PFSK-1 (cell line): Measurements from ENCODE around the gene PRICKLE3.

Source experiments
- FOXP2 ChIP-seq: optimal IDR thresholded peaks from 2 replicates; pipeline ENCODE3; 2011; ENCODE audit warnings: borderline replicate concordance, control low read depth, inconsistent platforms; ENCODE audit not compliant: insufficient read depth; ENCODE audit errors: extremely low read length, extremely low read depth
- POLR2AphosphoS5 ChIP-seq: IDR thresholded peaks from 2 replicates; pipeline ENCODE4 v1.6.1; 2012; ENCODE audit warnings: low read depth, mild to moderate bottlenecking, control low read depth, low read length, moderate library complexity
- SIN3A ChIP-seq: IDR thresholded peaks from 2 replicates; pipeline ENCODE4 v1.6.1; 2012; ENCODE audit warnings: mild to moderate bottlenecking, low read length, moderate library complexity, borderline replicate concordance; ENCODE audit not compliant: insufficient read depth
- TAF1 ChIP-seq: IDR thresholded peaks from 2 replicates; pipeline ENCODE4 v1.6.1; 2012; ENCODE audit warnings: low read length, control low read depth, borderline replicate concordance; ENCODE audit not compliant: insufficient read depth
- TF ChIP-seq, protein P1 (sequence below), 2 experiments: IDR thresholded peaks; 2 replicates each; pipeline versions ENCODE4 v1.6.1 to v1.8.0; 2011 to 2012; ENCODE audit warnings: low read depth in 2 of 2, low read length in 2 of 2, control low read depth in 1 of 2, inconsistent platforms in 1 of 2, mild to moderate bottlenecking in 1 of 2, moderate library complexity in 1 of 2; ENCODE audit not compliant: insufficient read depth in 1 of 2

DNA sequence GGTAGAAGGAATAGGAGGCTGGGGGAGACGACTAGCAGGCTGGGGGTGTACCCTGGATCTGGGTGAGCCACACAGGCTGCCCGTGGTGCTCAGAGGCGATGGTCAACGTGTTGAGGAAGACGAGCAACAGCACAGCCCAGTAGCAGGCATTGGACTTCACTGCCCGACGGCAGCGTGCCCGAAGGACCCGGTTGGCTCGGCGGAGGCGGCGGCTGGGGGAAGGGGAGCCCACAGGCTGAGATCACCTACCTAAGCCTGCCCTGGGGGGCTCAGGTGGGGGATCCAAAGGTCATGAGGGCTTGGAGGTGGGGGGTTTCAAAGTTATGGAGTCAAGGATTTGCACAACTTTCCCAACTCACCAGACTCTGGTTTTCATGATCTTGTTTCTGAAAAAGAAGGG lies 39.7 kb upstream of the PRICKLE3 start:
- TF ChIP-seq FOXP2: no peak
- TF ChIP-seq SIN3A: no peak
- TF ChIP-seq, protein P1, sequence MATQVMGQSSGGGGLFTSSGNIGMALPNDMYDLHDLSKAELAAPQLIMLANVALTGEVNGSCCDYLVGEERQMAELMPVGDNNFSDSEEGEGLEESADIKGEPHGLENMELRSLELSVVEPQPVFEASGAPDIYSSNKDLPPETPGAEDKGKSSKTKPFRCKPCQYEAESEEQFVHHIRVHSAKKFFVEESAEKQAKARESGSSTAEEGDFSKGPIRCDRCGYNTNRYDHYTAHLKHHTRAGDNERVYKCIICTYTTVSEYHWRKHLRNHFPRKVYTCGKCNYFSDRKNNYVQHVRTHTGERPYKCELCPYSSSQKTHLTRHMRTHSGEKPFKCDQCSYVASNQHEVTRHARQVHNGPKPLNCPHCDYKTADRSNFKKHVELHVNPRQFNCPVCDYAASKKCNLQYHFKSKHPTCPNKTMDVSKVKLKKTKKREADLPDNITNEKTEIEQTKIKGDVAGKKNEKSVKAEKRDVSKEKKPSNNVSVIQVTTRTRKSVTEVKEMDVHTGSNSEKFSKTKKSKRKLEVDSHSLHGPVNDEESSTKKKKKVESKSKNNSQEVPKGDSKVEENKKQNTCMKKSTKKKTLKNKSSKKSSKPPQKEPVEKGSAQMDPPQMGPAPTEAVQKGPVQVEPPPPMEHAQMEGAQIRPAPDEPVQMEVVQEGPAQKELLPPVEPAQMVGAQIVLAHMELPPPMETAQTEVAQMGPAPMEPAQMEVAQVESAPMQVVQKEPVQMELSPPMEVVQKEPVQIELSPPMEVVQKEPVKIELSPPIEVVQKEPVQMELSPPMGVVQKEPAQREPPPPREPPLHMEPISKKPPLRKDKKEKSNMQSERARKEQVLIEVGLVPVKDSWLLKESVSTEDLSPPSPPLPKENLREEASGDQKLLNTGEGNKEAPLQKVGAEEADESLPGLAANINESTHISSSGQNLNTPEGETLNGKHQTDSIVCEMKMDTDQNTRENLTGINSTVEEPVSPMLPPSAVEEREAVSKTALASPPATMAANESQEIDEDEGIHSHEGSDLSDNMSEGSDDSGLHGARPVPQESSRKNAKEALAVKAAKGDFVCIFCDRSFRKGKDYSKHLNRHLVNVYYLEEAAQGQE (IDR thresholded peaks at IDR 0.05; ENCODE audit: insufficient read depth in 1 of 2, low read depth in 2 of 2, low read length in 2 of 2): no peak
- TF ChIP-seq TAF1: no peak
- no peak for TF ChIP-seq POLR2AphosphoS5
